Neural progenitor cell (in vitro differentiated cells): ENCODE data around the gene LDLRAD4. TPM values are rescaled to one million over a fixed set of nuclear protein-coding genes. Genes with fewer than 3 reads are reported as not detected.

Source experiments
- DNase-seq: peaks from one replicate; pipeline ENCODE4 v3.0.0-alpha.2; 2016; ENCODE audit warnings: low spot score
- H2AFZ ChIP-seq: fragments of 200-600 bp; sonication (generic); replicated peaks from 2 replicates; pipeline ENCODE4 v1.6.1; 2016; ENCODE audit warnings: antibody characterized with exemption
- H3F3A ChIP-seq: fragments of 200-600 bp; sonication (generic); 2 replicates; pipeline ENCODE4 v1.6.1; 2016; ENCODE audit warnings: antibody characterized with exemption, low read depth
- H3K27ac ChIP-seq: fragments of 200-600 bp; sonication (generic); 2 replicates; pipeline ENCODE4 v1.5.1; 2016; ENCODE audit warnings: mild to moderate bottlenecking
- H3K27me3 ChIP-seq: fragments of 200-600 bp; sonication (generic); 2 replicates; pipeline ENCODE4 v1.6.1; 2016; ENCODE audit warnings: mild to moderate bottlenecking, moderate library complexity
- H3K36me3 ChIP-seq: fragments of 200-600 bp; sonication (generic); 2 replicates; pipeline ENCODE4 v1.5.1; 2016
- H3K4me1 ChIP-seq: fragments of 200-600 bp; sonication (generic); 2 replicates; pipeline ENCODE4 v1.6.1; 2016; ENCODE audit warnings: mixed run types
- H3K4me2 ChIP-seq: fragments of 200-600 bp; sonication (generic); 2 replicates; pipeline ENCODE4 v1.6.1; 2016
- H3K4me3 ChIP-seq: fragments of 200-600 bp; sonication (generic); 2 replicates; pipeline ENCODE4 v1.5.1; 2016
- H3K79me2 ChIP-seq: fragments of 200-600 bp; sonication (generic); 2 replicates; pipeline ENCODE4 v1.6.1; 2016; ENCODE audit warnings: low read depth
- H3K9ac ChIP-seq: fragments of 200-600 bp; sonication (generic); 2 replicates; pipeline ENCODE4 v1.6.1; 2016
- H3K9me3 ChIP-seq: fragments of 200-600 bp; sonication (generic); 2 replicates; pipeline ENCODE4 v1.5.1; 2016; ENCODE audit warnings: low read depth
- H4K20me1 ChIP-seq: fragments of 200-600 bp; sonication (generic); 2 replicates; pipeline ENCODE4 v1.6.1; 2016; ENCODE audit warnings: low read depth
- H3K27ac Mint-ChIP-seq: 3 replicates; pipeline ENCODE4 v1.8.0; 2021; ENCODE audit warnings: mixed read lengths
- H3K27me3 Mint-ChIP-seq: 2 replicates; pipeline ENCODE4 v1.8.0; 2022; ENCODE audit warnings: low read depth, mild to moderate bottlenecking, inconsistent platforms, moderate library complexity, mixed read lengths; ENCODE audit not compliant: insufficient read depth
- H3K36me3 Mint-ChIP-seq: 3 replicates; pipeline ENCODE4 v1.8.0; 2021; ENCODE audit warnings: mixed read lengths
- H3K4me1 Mint-ChIP-seq: 3 replicates; pipeline ENCODE4 v1.8.0; 2021; ENCODE audit warnings: mixed read lengths
- H3K4me3 Mint-ChIP-seq: 3 replicates; pipeline ENCODE4 v1.8.0; 2021; ENCODE audit warnings: mild to moderate bottlenecking, moderate library complexity, mixed read lengths
- H3K9me3 Mint-ChIP-seq: 3 replicates; pipeline ENCODE4 v1.8.0; 2020; ENCODE audit warnings: mixed read lengths
- EZH2 ChIP-seq: fragments of 200-600 bp; sonication (generic); IDR thresholded peaks from 2 replicates; pipeline ENCODE4 v1.6.1; 2017; ENCODE audit warnings: antibody characterized with exemption, mild to moderate bottlenecking, moderate library complexity
- EZH2phosphoT487 ChIP-seq: fragments of 200-600 bp; sonication (generic); IDR thresholded peaks from 2 replicates; pipeline ENCODE4 v1.6.1; 2017; ENCODE audit warnings: antibody characterized with exemption
- total RNA-seq: library from RNA; depleted of rRNA; stranded (reverse); fragments of >200 nt; gene quantifications from 2 replicates; pipeline ENCODE4 v1.2.3, GENCODE V29; 2015; ENCODE audit warnings: low replicate concordance
- TF ChIP-seq, protein P1 (sequence below): fragments of 200-600 bp; sonication (generic); IDR thresholded peaks from 2 replicates; pipeline ENCODE4 v1.5.1; 2017; ENCODE audit warnings: antibody characterized with exemption, mild to moderate bottlenecking

The LDLRAD4 gene
- total RNA-seq, 1 donor from 2014 or later = 0.65 TPM

DNA sequence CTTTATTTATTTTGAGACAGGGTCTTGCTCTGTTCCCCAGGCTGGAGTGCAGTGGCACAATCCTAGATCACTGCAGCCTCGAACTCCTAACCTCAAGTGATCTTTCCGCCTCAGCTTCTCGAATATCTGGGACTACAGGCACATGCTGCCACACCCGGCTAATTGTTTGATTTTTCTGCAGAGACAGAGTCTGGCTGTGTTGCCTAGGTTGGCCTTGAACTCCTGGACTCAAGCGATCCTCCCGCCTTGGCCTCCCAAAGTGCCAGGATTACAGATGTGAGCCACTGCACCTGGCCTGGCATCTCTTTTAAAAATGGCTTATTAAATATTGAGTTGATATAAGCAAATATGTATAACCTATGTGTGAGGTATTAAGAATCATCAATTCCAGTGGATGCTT is 298.3 kb downstream of the LDLRAD4 start:
- H3F3A ChIP-seq = no peaks in the 10 kb centered on the region
- Mint-ChIP-seq H3K27ac (no peak overlapping the region), H3K4me1 (peaks cover 11% of the 10 kb centered on the region), H3K36me3 (no peaks in the 10 kb centered on the region), H3K9me3 (peaks cover 8% of the 10 kb centered on the region), H3K27me3 (peaks cover 2% of the 10 kb centered on the region), H3K4me3 (no peak overlapping the region)
- H3K27ac ChIP-seq = no peak overlapping the region
- H3K9ac ChIP-seq = no peak overlapping the region
- no peaks in the 10 kb centered on the region for H3K36me3 ChIP-seq
- no peak for TF ChIP-seq EZH2phosphoT487
- no peak for TF ChIP-seq EZH2
- TF ChIP-seq, protein P1, sequence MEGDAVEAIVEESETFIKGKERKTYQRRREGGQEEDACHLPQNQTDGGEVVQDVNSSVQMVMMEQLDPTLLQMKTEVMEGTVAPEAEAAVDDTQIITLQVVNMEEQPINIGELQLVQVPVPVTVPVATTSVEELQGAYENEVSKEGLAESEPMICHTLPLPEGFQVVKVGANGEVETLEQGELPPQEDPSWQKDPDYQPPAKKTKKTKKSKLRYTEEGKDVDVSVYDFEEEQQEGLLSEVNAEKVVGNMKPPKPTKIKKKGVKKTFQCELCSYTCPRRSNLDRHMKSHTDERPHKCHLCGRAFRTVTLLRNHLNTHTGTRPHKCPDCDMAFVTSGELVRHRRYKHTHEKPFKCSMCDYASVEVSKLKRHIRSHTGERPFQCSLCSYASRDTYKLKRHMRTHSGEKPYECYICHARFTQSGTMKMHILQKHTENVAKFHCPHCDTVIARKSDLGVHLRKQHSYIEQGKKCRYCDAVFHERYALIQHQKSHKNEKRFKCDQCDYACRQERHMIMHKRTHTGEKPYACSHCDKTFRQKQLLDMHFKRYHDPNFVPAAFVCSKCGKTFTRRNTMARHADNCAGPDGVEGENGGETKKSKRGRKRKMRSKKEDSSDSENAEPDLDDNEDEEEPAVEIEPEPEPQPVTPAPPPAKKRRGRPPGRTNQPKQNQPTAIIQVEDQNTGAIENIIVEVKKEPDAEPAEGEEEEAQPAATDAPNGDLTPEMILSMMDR = no peak
- H3K27me3 ChIP-seq = no peaks in the 10 kb centered on the region
- H3K9me3 ChIP-seq = no peaks in the 10 kb centered on the region
- H3K79me2 ChIP-seq = no peaks in the 10 kb centered on the region
- H3K4me1 ChIP-seq = no peaks in the 10 kb centered on the region
- H3K4me2 ChIP-seq = no peak overlapping the region
- no peak overlapping the region for H3K4me3 ChIP-seq
- no peak for DNase-seq
- no peaks in the 10 kb centered on the region for H4K20me1 ChIP-seq
- no peak overlapping the region for H2AFZ ChIP-seq

DNA sequence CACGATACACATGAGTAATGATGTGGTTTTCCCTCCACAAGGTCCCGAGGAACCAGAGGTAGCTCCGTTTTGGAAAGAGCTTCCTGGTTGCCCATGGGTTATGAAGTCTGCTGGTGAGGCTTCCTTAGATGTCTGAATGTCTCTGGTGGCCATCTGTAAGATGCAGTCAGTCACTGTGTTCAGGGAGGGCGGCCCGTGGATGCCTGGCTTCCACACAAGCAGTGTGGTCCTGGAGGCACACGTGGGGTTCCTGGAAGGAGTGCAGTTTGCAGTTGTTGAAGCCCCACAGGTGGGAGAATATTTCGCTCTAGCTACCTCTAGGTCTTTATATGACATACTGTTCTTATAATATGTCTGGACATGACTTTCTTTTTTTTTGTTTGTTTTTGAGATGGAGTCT is 298.8 kb downstream of the LDLRAD4 start:
- no peak for DNase-seq
- Histone ChIP-seq H3K27me3 (no peaks in the 10 kb centered on the region), H3F3A (no peaks in the 10 kb centered on the region), H3K79me2 (no peaks in the 10 kb centered on the region), H3K27ac (no peak overlapping the region), H3K4me1 (no peaks in the 10 kb centered on the region), H3K9me3 (no peaks in the 10 kb centered on the region), H2AFZ (no peak overlapping the region), H3K9ac (no peak overlapping the region), H3K36me3 (no peaks in the 10 kb centered on the region), H3K4me2 (no peak overlapping the region), H3K4me3 (no peak overlapping the region), H4K20me1 (no peaks in the 10 kb centered on the region)
- Mint-ChIP-seq H3K4me3 (no peak overlapping the region), H3K9me3 (peaks cover 8% of the 10 kb centered on the region), H3K4me1 (peaks cover 16% of the 10 kb centered on the region), H3K27me3 (peaks cover 2% of the 10 kb centered on the region), H3K27ac (no peak overlapping the region), H3K36me3 (no peaks in the 10 kb centered on the region)
- TF ChIP-seq, protein P1 = no peak
- TF ChIP-seq EZH2 (no peak), EZH2phosphoT487 (no peak)

DNA sequence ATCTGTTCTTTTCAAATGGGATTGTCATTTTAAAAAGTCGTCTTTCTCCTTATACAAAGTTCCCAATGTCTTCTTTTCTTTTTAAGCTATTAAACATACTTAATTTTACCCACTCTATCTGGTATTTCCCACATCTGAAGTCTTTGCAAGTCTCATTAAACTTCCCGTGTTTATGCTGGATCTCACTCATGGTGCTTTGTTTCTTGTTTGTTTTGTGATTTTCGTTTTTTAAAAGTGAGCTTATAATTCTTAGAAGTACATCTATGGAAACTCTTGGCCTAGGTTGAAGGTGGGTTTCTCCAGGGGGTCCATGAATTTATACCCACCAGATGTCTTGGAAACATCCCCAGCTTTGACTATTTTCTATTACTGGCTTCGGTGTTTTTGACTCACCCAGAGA is 299.8 kb downstream of the LDLRAD4 start:
- Mint-ChIP-seq H3K36me3 (no peaks in the 10 kb centered on the region), H3K4me3 (no peak overlapping the region), H3K9me3 (peaks cover 8% of the 10 kb centered on the region), H3K4me1 (peaks cover 13% of the 10 kb centered on the region), H3K27me3 (peaks cover 2% of the 10 kb centered on the region), H3K27ac (no peak overlapping the region)
- Histone ChIP-seq H3K4me1 (no peaks in the 10 kb centered on the region), H3K79me2 (no peaks in the 10 kb centered on the region), H3F3A (no peaks in the 10 kb centered on the region), H3K4me3 (no peak overlapping the region), H3K9ac (no peak overlapping the region), H3K36me3 (no peaks in the 10 kb centered on the region), H3K4me2 (no peak overlapping the region), H3K27ac (no peak overlapping the region), H3K27me3 (no peaks in the 10 kb centered on the region), H3K9me3 (no peaks in the 10 kb centered on the region), H2AFZ (no peak overlapping the region), H4K20me1 (no peaks in the 10 kb centered on the region)
- TF ChIP-seq EZH2 = no peak
- TF ChIP-seq EZH2phosphoT487 = no peak
- TF ChIP-seq, protein P1 = no peak
- no peak for DNase-seq

DNA sequence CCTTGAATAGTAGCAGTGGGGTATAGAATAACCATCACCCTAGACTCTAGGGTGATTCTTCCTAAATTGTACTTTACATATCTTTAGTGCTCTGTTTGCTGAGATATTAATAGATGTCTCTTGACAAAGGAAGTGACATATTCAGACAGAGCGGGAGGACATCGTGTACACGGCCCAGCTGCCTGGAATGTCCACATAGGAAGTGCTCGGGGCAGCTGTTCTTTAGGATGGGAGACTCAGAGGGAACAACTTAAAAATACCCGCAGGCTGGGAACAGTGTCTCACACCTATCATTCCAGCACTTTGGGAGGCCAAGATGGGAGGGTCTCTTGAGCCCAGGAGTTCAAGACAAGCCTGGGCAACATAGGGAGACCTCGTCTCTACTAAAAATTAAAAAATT is 301.7 kb downstream of the LDLRAD4 start:
- no peaks in the 10 kb centered on the region for H3F3A ChIP-seq
- no peaks in the 10 kb centered on the region for H4K20me1 ChIP-seq
- Mint-ChIP-seq H3K4me3 (no peak overlapping the region), H3K27me3 (peaks cover 2% of the 10 kb centered on the region), H3K27ac (no peak overlapping the region), H3K4me1 (peaks cover 11% of the 10 kb centered on the region), H3K9me3 (peaks cover 8% of the 10 kb centered on the region), H3K36me3 (no peaks in the 10 kb centered on the region)
- H3K4me1 ChIP-seq = no peaks in the 10 kb centered on the region
- TF ChIP-seq, protein P1 = no peak
- H2AFZ ChIP-seq = no peak overlapping the region
- no peak overlapping the region for H3K27ac ChIP-seq
- H3K36me3 ChIP-seq = no peaks in the 10 kb centered on the region
- DNase-seq = no peak
- H3K4me2 ChIP-seq = no peak overlapping the region
- no peak overlapping the region for H3K4me3 ChIP-seq
- H3K9me3 ChIP-seq = no peaks in the 10 kb centered on the region
- H3K9ac ChIP-seq = no peak overlapping the region
- H3K27me3 ChIP-seq = no peaks in the 10 kb centered on the region
- no peaks in the 10 kb centered on the region for H3K79me2 ChIP-seq
